ENCODE data around the gene ENOX2. TPM values are rescaled to one million over a fixed set of nuclear protein-coding genes. Genes with fewer than 3 reads are reported as not detected.
"Not testable (repeated sequence)": the region's sequence is repeated elsewhere in the genome, so short reads cannot be mapped to it uniquely, and the experiment has no call there.

ENOX2 gene
- polyA plus RNA-seq, 3 donors = 18.3 to 19.4 (median 18.8) TPM

GRCh38 chrX:130714135-130714534 is 188.9 kb downstream of the ENOX2 start:
- DNase-seq (ENCODE audit: low read depth in 3 of 3, low spot score in 2 of 3) = no peak

- DNase-seq (ENCODE audit: low read depth in 3 of 3, low spot score in 2 of 3) = not testable (repeated sequence)
These were observed 193.8 kb downstream of the ENOX2 start for GRCh38 chrX:130709178-130709577.

GRCh38 chrX:130705591-130705990 is 197.4 kb downstream of the ENOX2 start:
- DNase-seq (ENCODE audit: low read depth in 3 of 3, low spot score in 2 of 3) = no peak

- no peak for DNase-seq (ENCODE audit: low read depth in 3 of 3, low spot score in 2 of 3)
These were observed 198.7 kb downstream of the ENOX2 start for GRCh38 chrX:130704053-130705038.

DNA sequence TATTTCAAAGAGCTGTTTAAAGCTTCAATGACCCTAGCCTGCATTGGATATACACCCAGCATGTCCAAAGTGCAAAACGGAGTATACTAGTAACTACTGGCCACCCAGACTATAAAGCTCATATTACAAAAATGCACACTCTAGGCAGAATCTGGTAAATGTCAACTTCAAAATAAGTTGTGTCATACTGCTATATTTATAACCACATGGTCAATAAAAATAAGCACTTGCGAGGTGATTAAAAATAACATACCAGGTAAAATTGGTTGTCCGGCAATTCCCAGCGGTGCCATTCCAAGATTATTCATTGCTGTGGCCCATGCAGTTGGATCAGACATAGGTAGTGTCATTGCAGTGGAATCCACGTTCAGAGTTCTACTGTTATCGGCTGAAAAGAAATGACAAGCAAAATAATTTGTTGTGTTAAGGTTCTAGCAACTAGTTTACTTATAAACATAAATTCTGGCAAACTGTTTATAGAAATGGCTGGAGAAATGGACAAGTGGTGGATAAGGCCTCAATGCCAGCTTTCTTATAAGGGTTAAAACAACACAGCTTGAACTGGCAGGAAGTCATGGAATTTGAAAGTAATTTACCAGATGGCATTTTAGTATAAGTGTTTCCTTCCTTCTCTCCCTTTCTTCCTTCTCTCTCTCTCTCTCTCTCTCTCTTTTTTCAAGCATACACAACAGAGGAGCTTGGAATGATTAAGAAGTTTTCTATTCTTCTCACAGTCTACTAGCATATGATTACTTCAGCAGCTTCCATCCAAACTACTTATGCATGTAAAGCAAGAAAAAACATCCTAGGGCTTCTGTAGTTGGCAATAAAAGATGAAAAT is 199.9 kb downstream of the ENOX2 start:
- DNase-seq (ENCODE audit: low read depth in 3 of 3, low spot score in 2 of 3) = no peak

GRCh38 chrX:130700629-130701028 is 202.4 kb downstream of the ENOX2 start:
- no peak for DNase-seq (ENCODE audit: low read depth in 3 of 3, low spot score in 2 of 3)

DNA sequence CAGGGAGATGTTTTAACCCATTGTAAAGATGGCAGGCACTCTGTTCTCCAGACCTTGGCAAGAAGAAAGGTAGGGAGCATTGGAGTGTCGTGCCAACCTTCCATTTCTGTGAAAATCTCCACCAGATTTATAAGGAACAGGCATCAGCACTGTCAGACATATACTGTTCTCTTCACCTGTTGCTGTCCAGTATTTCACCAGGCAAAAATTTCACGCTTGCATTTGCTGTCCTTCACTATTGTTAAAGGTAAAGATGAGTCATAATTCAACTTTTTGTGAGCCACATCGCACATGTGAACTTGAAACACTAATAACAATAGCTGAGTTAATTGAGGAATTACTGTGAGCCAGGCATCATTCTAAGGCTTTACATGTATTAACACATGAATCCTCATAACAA is 203.4 kb downstream of the ENOX2 start:
- DNase-seq (ENCODE audit: low read depth in 3 of 3, low spot score in 2 of 3) = no peak

DNA sequence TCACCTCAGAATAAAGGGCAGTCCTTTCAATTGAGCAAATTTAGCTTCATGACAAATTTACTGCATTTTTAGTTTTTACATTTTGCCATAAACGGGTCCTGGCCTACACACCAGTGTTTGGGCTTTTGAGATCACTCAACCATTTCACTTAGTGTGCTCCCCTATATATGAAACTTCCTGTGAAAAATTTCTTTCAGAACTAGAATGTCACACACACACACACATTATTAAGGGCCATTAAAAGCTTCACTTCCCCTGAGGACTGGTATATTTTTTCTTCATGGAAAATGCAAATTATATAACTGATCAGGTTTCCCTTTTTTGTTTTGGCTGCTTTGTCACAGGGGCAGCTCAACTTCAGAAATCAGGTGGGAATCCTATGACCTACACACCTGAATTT is 206.5 kb downstream of the ENOX2 start:
- no peak for DNase-seq (ENCODE audit: low read depth in 3 of 3, low spot score in 2 of 3)

DNA sequence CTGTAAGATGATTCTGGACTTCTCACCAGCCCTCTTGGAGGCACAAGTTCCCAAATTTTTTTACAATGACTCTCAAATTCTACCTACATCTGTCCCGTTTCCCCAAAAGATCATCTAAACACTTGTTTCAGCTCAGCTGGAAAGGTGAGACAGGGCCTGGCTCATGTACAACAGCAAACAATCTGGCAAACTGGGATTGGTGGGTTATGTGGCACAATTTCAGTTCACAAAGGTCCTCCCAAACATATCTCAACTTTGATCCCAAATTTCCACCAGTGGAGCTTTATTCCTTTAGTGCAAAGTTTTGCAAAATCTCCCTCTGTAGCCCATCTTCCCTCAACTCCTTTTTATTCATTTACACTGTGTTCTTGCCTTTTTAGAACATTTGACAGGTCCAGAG is 207.1 kb downstream of the ENOX2 start:
- DNase-seq (ENCODE audit: low read depth in 3 of 3, low spot score in 2 of 3) = no peak

GRCh38 chrX:130694983-130695382 is 208.0 kb downstream of the ENOX2 start:
- no peak for DNase-seq (ENCODE audit: low read depth in 3 of 3, low spot score in 2 of 3)

DNA sequence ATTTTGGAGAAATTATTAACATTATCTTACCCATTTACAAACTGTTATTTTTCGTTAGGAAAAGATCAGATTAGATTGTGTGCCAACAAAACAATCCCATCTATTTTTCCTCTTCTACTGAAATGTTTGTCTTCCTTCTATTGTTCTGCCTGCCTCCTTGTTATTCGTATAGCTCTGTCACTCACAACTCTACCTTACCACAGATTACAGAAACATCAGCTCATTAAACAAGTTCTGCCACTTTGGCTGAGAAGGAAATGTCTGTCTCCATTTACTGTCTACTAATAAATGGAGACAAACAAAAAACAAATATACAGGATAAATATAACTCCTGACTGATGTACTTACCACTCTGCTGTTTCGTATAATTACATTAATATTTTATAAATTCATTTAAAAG is 211.4 kb downstream of the ENOX2 start:
- no peak for DNase-seq (ENCODE audit: low read depth in 3 of 3, low spot score in 2 of 3)

DNA sequence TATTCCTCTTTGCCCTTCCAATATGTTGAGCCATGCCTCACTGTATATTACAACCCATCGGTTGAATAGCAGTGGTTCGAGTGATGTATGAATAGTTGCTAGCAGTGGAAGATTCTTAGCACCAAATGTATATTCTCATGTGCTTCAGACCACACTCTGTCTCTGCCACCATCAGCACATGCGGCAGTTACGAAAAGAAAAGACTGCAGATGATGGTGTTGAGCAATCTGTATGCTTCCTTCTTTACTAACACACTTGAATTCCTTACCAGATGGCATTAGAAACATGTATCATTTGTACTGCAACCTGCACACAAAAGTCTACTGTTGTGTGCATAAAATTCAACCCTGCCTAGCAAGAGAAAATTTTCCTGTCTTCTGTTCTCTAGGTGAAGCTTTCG is 214.6 kb downstream of the ENOX2 start:
- DNase-seq (ENCODE audit: low read depth in 3 of 3, low spot score in 2 of 3) = no peak

- no peak for DNase-seq (ENCODE audit: low read depth in 3 of 3, low spot score in 2 of 3)
These were observed 220.0 kb downstream of the ENOX2 start for GRCh38 chrX:130682990-130683389.

- no peak for DNase-seq (ENCODE audit: low read depth in 3 of 3, low spot score in 2 of 3)
These were observed 222.6 kb downstream of the ENOX2 start for GRCh38 chrX:130680164-130681035.

- DNase-seq (ENCODE audit: low read depth in 3 of 3, low spot score in 2 of 3) = no peak
These were observed 226.1 kb downstream of the ENOX2 start for GRCh38 chrX:130676861-130677260.

GRCh38 chrX:130672214-130672613 is 230.8 kb downstream of the ENOX2 start:
- no peak for DNase-seq (ENCODE audit: low read depth in 3 of 3, low spot score in 2 of 3)

DNA sequence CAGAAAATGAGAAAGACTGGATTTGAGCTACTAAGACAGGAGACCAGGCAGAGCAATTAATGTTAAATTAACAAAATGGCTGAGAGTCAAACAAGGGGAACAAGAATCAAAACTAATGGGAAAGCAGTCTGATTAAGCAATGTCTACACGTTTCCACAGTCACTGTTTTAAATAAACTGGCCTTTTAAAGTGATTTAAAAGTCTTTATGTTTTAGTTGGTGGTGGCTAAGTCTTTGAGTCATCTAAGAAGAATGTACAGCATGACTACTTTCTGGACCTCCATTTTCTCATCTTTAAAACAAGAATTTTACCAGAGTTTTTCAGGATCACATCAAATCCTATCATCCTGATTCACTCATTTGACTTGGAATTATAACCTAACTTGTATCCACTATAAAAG is 233.8 kb downstream of the ENOX2 start:
- DNase-seq (ENCODE audit: low read depth in 3 of 3, low spot score in 2 of 3) = no peak

DNA sequence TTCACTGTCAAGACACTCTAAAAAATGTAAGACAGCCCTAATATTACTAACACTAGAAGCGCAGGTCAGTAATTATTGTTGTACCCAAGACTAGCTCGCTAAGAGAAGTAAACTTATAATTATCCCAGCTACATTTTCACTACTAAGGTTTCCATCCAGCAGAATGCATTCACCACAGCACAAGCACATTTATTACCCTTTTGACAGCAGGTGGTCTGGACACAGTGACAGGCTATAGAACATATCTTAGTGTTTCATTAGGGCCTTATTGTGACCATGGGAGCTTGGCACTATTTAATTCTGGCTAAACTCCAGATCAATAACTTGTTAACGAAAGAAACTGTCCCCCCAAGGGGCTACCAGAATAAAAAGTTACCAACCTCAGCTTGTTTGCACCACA is 237.7 kb downstream of the ENOX2 start:
- DNase-seq (ENCODE audit: low read depth in 3 of 3, low spot score in 2 of 3) = no peak

GRCh38 chrX:130658310-130658709 is 244.7 kb downstream of the ENOX2 start:
- no peak for DNase-seq (ENCODE audit: low read depth in 3 of 3, low spot score in 2 of 3)

DNA sequence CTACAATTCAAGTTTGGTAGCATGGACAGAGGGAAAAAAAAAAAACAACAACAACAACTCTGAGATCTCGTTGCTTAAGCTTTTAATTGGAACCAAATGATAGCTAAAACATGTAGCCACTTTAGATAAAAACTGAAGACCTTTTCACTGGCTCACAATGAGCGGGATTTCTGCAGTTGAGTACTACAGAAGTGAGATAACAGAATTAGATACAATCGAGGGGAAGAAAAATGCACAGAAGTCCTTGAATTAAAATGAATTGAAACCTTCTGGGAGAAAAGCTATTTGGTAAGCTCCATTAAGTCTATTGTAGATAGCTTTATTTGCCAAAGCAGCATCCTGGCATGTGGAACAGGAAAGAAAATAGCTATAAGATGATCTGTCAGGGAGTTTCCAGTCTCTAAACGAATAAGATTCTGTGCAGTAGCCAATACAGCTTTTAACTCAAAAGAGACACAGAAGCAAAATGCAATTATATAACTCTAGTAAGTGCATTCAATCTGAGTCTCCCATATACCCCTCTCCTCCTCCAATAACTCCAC is 248.5 kb downstream of the ENOX2 start:
- DNase-seq (ENCODE audit: low read depth in 3 of 3, low spot score in 2 of 3) = no peak

Measured in right renal cortex interstitium (tissue), 3 donors.